COLO668 (cell line): ENCODE measurements around the gene CFAP119.

Source experiments
- DNase-seq: peaks from one replicate; lab custom pipeline; 2025; ENCODE audit not compliant: unreplicated experiment; lab: John Stamatoyannopoulos, UW

The CFAP119 gene

GRCh38 chr16:30782486-30783279 is 20.8 kb upstream of the CFAP119 start:
- DNase-seq = no peak

GRCh38 chr16:30780549-30780948 is 18.7 kb upstream of the CFAP119 start:
- DNase-seq = no peak

DNA sequence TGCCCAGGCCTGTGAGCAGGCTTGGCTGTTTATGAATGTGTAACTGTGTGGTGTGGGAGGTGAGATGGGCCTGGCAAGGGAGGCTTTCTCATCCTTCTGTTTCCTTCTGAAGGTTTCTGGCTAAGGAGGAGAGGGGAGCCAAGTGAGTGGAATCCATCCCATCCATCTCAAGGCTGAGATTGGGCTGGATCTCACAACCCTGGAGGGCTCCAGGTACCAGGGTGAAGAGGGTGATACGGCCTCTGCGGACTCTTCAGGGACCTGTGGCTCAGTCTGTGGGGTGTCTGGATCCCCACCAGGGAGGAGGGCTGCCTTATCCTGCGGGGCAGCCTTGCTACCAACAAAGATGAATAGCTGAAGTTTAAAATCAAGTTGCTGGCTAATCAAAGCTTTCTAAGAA is 18.2 kb upstream of the CFAP119 start:
- no peak for DNase-seq

DNA sequence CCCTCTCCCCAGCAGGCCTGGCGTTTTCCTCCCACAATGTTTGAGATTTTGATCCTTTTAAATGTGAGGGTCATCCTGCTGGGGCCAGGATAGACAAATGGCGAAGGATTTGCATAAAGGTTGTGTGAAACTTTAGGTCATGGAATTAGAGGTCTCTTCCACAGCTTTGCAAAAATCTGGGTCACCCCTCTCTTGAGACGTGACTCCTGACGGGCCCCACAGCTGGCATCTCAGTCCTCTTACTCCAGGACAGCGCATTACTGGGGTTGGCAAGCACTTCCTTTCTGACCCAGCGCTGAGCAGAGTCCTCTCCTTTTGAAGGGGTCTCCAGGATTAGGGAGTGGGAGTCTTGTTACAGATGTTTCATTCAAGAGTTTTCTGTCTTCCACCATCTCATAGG is 17.7 kb upstream of the CFAP119 start:
- DNase-seq = no peak

DNA sequence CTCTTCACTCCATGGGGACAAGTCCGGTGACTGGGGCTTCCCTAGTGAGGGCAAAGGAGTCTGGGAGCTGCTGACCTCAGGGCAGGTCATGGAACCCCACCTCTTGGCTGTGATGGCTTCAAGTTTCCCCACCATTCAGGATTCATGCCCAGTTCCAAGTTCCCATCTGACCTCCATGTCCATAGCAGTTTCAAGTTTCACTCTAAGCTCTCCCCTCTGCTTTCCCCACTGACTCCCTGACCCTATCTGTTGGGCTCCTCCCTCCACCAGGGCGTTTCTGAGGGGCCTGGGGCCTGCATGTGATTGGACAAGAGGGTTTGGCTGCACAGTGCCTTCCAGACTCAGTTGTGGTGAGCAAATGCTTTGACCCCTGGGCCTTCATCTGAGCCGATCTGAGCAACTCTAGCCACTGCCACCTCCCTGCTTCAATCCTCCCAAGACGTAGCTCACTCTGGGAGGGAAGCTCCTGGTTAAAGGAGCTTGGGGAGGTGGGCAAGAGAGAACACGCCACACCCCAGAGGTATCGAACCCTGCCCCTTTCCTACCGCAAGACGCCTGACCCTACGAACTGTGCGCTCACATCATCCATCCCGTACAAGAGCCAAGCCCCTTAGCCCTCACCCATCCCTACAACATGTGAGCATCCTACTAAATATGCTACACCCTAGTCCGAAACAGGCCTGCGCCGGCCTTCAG is 16.8 kb upstream of the CFAP119 start:
- DNase-seq = no peak

DNA sequence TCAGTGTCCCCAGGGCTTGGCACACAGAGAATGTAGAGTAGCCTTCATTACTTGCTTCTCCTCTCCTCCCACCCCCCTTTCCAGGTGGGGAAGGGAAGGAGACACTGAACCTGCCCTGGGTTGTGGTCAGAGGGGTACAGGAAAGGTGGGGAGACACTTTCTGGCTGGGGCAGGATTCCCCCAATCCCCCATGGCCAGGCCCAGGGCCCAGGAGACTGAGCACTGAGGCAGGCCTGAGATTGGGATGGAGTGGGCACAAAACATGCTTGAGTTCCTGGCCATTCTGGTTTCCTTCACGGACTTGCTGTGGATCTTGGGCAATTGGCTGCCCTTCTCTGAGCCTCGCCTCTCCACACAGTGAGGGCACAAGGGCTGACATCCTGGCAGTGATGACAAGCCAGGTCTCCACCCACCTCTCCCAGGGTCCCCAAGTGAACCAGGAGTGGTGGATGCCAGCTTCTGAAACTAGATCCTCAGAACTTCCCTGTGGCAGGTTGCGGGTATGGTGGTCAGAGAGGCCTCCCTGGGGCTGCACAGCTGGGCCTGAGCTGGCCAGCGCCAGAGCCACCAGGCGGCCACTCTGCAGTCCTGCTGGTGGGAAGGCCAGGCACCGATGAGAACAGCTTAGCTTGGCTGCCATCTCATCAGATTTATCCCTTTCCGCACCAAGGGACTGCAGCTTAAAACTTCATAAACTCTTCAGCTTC is 15.9 kb upstream of the CFAP119 start:
- DNase-seq = no peak

- peak; percentile 84 for DNase-seq
Measured at GRCh38 chr16:30775392-30776188, 13.7 kb upstream of the CFAP119 start.

- no peak for DNase-seq
Measured at GRCh38 chr16:30775131-30775391, 13.2 kb upstream of the CFAP119 start.

GRCh38 chr16:30774367-30775130 is 12.7 kb upstream of the CFAP119 start:
- DNase-seq = no peak

DNA sequence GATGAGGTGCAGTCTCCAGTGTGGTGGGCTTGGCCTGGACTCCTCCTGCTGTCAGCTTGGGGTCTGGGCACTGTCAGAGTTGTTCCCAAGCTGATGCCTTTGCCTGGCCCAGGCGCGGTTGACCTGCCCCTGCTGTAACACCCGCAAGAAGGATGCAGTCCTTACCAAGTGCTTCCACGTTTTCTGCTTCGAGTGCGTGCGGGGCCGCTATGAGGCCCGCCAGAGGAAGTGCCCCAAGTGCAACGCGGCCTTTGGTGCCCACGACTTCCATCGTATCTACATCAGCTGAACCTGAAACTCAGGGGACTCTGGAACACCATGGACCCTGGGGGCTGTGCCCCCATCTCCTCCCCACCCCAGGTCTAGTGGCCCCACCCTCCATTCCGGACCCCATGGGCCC is 12.0 kb upstream of the CFAP119 start:
- no peak for DNase-seq

GRCh38 chr16:30771726-30772125 is 9.9 kb upstream of the CFAP119 start:
- no peak for DNase-seq

DNA sequence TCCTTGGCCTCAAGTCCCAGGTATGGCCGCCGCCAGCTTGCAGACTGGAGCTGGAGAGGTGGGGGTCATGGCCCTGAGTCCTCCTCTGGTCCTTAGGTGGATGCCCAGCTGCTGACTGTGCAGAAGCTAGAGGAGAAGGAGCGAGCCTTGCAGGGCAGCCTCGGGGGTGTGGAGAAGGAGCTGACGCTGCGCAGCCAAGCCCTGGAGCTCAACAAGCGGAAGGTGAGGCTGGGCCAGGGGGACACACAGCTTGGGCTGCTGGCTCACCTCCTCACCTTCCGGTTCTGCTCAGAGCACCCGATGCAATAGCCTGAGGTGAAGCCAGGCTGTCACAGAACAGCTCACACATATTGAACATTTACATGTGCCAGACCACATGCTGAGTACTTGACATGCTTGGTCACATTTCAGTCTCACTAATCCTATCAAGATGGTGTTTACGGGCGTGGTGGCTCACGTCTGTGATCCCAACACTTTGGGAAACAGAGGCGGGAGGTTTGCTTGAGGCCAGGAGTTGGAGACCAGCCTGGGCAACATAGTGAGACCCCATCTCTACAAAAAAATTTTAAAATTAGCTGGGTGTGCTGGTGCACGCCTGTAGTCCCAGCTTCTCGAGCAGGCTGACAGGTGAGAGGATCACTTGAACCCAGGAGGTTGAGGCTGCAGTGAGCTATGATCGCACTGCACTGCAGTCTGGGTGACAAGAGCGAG is 7.7 kb upstream of the CFAP119 start:
- DNase-seq = no peak

GRCh38 chr16:30768583-30769181 is 6.8 kb upstream of the CFAP119 start:
- no peak for DNase-seq

DNA sequence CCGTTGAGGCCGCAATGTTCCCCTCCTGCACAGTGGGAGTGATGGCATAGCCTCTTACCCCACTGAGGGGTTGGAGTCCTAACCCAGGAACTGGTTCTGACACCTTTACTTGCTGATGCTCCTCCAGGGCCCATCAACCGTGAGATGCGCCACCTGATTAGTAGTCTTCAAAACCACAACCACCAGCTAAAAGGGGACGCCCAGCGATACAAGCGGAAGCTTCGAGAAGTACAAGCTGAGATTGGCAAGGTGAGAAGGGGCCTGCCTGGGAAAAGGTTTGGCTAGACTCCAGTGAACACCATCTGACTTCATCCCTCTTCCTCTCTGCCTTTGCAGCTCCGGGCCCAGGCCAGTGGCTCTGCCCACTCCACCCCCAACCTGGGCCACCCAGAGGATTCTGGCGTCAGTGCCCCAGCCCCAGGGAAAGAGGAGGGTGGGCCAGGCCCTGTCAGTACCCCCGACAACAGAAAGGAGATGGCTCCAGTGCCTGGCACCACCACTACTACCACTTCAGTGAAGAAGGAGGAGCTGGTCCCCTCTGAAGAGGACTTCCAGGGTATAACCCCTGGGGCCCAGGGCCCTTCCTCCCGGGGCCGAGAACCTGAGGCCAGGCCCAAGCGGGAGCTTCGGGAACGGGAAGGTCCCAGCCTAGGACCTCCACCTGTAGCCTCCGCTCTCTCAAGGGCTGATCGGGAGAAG is 6.1 kb upstream of the CFAP119 start:
- DNase-seq = no peak

- DNase-seq = no peak
Measured at GRCh38 chr16:30766933-30767284, 5.0 kb upstream of the CFAP119 start.

- no peak for DNase-seq
Measured at GRCh38 chr16:30766206-30766932, 4.5 kb upstream of the CFAP119 start.

GRCh38 chr16:30764816-30765465 is 3.1 kb upstream of the CFAP119 start:
- no peak for DNase-seq

DNA sequence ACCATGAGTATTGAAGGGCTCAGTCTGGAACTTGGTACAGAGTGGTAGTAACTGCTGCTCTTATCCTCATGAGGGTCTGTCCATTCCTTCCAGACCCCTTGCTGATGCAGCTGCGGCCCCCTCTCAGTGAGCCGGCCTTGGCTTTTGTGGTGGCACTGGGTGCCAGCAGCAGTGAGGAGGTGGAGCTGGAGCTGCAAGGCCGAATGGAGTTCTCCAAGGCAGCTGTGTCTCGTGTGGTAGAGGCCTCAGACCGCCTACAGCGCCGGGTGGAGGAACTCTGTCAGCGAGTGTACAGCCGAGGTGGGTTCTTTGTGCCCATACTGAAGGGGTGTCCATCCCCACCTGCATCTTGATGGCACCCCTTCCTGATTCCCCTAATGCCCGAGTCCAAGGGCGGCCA is 2.2 kb upstream of the CFAP119 start:
- no peak for DNase-seq
